Measurements from ENCODE around the gene CD74. TPM values are rescaled to one million over a fixed set of nuclear protein-coding genes. Genes with fewer than 3 reads are reported as not detected.
"Not testable (repeated sequence)": the region's sequence is repeated elsewhere in the genome, so short reads cannot be mapped to it uniquely, and the experiment has no call there.

Gene CD74
- total RNA-seq, 4 donors from 2014 or later: 433 to 1,002 (median 776) TPM

DNA sequence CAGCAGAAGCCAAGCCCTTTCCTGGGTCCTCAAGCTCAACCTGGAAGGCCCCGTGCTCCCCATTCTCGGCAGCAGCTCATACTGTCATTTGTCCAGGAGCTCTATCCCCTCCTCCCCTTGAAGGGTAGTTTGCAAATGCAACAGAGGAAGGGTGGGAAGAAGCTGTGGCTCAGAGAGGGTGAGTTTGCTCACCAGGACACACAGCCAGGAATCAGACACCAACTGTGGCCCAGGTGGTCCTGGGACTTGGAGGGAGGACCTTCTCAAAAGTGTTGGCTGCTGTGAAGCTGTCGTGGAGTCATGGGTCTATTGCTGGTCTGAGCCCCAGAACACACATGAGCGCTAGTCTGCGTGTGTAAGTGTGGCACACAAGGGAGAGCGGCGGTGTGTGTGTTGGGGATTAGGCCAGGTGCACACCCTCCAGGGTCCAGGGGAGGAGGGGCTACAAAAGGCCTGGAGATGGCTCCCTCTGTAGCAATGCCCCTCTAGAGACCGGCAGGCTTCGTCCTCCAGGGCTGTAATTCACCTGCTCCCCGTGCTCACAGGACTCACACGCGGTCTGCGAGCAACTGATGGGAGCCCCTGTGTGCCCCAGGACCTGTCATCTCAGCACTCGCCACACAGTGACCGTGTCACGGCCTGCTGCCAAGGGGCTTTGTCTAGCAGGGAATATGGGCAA, 45.0 kb upstream of the CD74 start:
- Histone ChIP-seq H3K36me3 (no peaks in the 10 kb centered on the region), H3K4me3 (no peak overlapping the region), H3K27me3 (no peaks in the 10 kb centered on the region), H3K27ac (no peak overlapping the region), H3K9me3 (no peaks in the 10 kb centered on the region), H3K4me1 (peaks cover 14% of the 10 kb centered on the region)
- TF ChIP-seq POLR2AphosphoS5 (IDR thresholded peaks at IDR 0.05) (no peak), POLR2A (IDR thresholded peaks at IDR 0.05) (no peak), EP300 (IDR thresholded peaks at IDR 0.05) (no peak)
- TF ChIP-seq, protein P1, sequence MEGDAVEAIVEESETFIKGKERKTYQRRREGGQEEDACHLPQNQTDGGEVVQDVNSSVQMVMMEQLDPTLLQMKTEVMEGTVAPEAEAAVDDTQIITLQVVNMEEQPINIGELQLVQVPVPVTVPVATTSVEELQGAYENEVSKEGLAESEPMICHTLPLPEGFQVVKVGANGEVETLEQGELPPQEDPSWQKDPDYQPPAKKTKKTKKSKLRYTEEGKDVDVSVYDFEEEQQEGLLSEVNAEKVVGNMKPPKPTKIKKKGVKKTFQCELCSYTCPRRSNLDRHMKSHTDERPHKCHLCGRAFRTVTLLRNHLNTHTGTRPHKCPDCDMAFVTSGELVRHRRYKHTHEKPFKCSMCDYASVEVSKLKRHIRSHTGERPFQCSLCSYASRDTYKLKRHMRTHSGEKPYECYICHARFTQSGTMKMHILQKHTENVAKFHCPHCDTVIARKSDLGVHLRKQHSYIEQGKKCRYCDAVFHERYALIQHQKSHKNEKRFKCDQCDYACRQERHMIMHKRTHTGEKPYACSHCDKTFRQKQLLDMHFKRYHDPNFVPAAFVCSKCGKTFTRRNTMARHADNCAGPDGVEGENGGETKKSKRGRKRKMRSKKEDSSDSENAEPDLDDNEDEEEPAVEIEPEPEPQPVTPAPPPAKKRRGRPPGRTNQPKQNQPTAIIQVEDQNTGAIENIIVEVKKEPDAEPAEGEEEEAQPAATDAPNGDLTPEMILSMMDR (IDR thresholded peaks at IDR 0.05): no peak
- 87% methylated on average over 16 of the region's 16 CpGs for WGBS
- no peak for DNase-seq (ENCODE audit: low spot score in 2 of 2)

DNA sequence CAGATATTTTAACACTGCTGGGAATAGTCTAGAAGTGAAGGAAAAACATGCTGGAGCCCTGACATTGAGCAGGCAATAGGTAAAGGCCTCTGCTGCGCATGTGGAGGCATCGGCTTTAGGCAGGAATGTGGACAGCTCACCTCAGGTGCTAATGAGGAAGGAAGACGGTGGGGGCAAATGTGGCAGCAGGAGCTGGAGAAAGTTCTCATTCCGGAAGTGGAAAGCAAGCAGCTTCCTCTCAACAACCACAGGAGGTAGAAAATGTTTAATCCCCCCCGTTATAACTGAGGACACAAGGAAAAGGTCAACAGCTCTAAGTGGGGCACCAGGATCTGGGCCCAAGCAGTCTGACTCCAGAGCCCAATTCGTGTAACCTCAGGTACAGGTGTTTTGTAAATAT, 44.4 kb upstream of the CD74 start:
- no peak overlapping the region for H3K27ac ChIP-seq
- H3K4me1 ChIP-seq: peaks cover 14% of the 10 kb centered on the region
- 61% methylated on average over 6 of the region's 6 CpGs for WGBS
- no peaks in the 10 kb centered on the region for H3K36me3 ChIP-seq
- no peak for DNase-seq (ENCODE audit: low spot score in 2 of 2)
- TF ChIP-seq POLR2AphosphoS5 (IDR thresholded peaks at IDR 0.05): no peak
- TF ChIP-seq, protein P1 (IDR thresholded peaks at IDR 0.05): no peak
- TF ChIP-seq EP300 (IDR thresholded peaks at IDR 0.05): no peak
- no peak for TF ChIP-seq POLR2A (IDR thresholded peaks at IDR 0.05)
- no peaks in the 10 kb centered on the region for H3K9me3 ChIP-seq
- H3K4me3 ChIP-seq: no peak overlapping the region
- no peaks in the 10 kb centered on the region for H3K27me3 ChIP-seq

GRCh38 chr5:150454492-150455229, 42.0 kb upstream of the CD74 start:
- DNase-seq (ENCODE audit: low spot score in 2 of 2): no peak
- H3K9me3 ChIP-seq: no peaks in the 10 kb centered on the region
- no peak for TF ChIP-seq POLR2A (IDR thresholded peaks at IDR 0.05)
- TF ChIP-seq POLR2AphosphoS5 (IDR thresholded peaks at IDR 0.05): no peak
- no peak for TF ChIP-seq EP300 (IDR thresholded peaks at IDR 0.05)
- 84% methylated on average over 9 of the region's 9 CpGs for WGBS
- H3K36me3 ChIP-seq: no peaks in the 10 kb centered on the region
- H3K4me1 ChIP-seq: peaks cover 12% of the 10 kb centered on the region
- H3K4me3 ChIP-seq: no peak overlapping the region
- H3K27me3 ChIP-seq: no peaks in the 10 kb centered on the region
- no peak overlapping the region for H3K27ac ChIP-seq

DNA sequence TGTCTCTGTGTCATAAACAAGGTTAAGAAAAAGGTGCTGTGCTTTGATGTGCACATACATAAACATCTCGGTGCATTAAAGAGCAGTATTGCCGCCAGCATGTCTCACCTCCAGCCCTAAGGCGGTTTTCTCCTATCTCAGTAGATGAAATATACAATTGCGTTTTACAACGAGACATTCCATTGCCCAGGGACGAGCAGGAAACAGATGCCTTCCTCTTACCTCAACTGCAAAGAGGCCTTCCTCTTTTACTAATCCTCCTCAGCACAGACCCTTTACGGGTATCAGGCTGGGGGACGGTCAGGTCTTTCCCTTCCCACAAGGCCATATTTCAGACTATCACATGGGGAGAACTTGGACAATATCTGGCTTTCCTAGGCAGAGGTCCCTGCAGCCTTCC, 41.3 kb upstream of the CD74 start:
- H3K4me1 ChIP-seq; H3K36me3 ChIP-seq; H3K27ac ChIP-seq; H3K27me3 ChIP-seq; H3K9me3 ChIP-seq; H3K4me3 ChIP-seq; DNase-seq (ENCODE audit: low spot score in 2 of 2): not testable (repeated sequence)
- 32% methylated on average over 8 of the region's 8 CpGs for WGBS

DNA sequence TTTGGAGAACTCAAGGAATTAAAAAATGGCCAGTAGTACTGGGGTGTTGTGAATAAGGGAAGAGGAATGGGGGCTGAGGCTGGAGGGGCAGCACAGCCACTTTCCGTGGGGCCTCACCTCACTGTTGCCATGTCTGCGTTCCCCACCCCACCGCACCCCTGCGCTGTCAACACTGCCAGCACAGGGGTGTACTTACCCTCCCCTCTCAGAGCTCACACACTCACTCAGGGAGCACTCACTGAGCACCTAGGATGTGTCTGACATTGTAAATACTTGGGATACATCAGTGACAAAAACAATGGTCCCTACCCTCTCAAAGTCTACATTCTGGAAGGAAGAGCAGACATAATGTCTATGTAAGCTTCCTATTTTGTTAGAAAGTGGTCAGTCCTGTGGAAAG, 40.2 kb upstream of the CD74 start:
- no peaks in the 10 kb centered on the region for H3K36me3 ChIP-seq
- 88% methylated on average over 4 of the region's 4 CpGs for WGBS
- no peak for DNase-seq (ENCODE audit: low spot score in 2 of 2)
- TF ChIP-seq POLR2A (IDR thresholded peaks at IDR 0.05): no peak
- no peak for TF ChIP-seq POLR2AphosphoS5 (IDR thresholded peaks at IDR 0.05)
- no peak for TF ChIP-seq EP300 (IDR thresholded peaks at IDR 0.05)
- TF ChIP-seq, protein P1 (IDR thresholded peaks at IDR 0.05): no peak
- H3K27ac ChIP-seq: no peak overlapping the region
- no peaks in the 10 kb centered on the region for H3K9me3 ChIP-seq
- H3K27me3 ChIP-seq: no peaks in the 10 kb centered on the region
- H3K4me3 ChIP-seq: no peak overlapping the region
- H3K4me1 ChIP-seq: peaks cover 9% of the 10 kb centered on the region

DNA sequence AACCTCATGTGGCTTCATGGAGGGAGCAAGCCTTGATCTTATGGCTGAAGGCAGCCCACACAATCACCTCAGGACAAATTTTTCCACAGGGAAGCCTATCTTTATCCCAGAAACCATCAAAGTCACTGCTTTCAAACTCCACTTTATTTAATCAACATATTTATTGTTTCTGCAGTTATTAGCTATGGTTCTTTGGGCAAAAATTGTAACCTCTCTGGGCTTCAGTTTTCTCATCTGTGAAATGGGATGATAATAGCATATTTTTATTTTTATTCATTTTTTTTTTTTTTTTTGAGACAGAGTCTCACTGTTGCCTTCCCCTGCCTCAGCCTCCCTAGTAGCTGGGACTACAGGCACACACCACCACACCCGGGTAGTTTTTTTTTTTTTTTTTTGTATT, 38.9 kb upstream of the CD74 start:
- TF ChIP-seq EP300 (IDR thresholded peaks at IDR 0.05) (no peak), POLR2AphosphoS5 (IDR thresholded peaks at IDR 0.05) (no peak), POLR2A (IDR thresholded peaks at IDR 0.05) (no peak)
- TF ChIP-seq, protein P1 (IDR thresholded peaks at IDR 0.05): no peak
- no peaks in the 10 kb centered on the region for H3K27me3 ChIP-seq
- 95% methylated on average over 1 of the region's 1 CpG for WGBS

More for the DNA sequence above, 38.9 kb upstream of the CD74 start:
- H3K4me1 ChIP-seq: peaks cover 22% of the 10 kb centered on the region
- H3K9me3 ChIP-seq: no peaks in the 10 kb centered on the region
- DNase-seq (ENCODE audit: low spot score in 2 of 2): no peak
- H3K4me3 ChIP-seq: no peak overlapping the region
- no peak overlapping the region for H3K27ac ChIP-seq
- peaks cover 11% of the 10 kb centered on the region for H3K36me3 ChIP-seq
